H1 (cell line): ENCODE data around the gene CACNA2D1. TPM values are rescaled to one million over a fixed set of nuclear protein-coding genes. Genes with fewer than 3 reads are reported as not detected.

Experiments
- CTCF ChIA-PET: fragments of 300-600 bp; sonication (Branson Sonifier 250); formaldehyde crosslinking; loops from one replicate; lab custom pipeline; 2021; ENCODE audit not compliant: partially characterized antibody; lab: Charles Lee
- POLR2A ChIA-PET: fragments of 300-600 bp; sonication (Branson Sonifier 250); formaldehyde crosslinking; loops from one replicate; lab custom pipeline; 2021; ENCODE audit warnings: inconsistent platforms; ENCODE audit not compliant: partially characterized antibody; lab: Charles Lee
- DNase-seq, 2 experiments: peaks; one replicate each; pipeline versions ENCODE4 v3.0.0 to v3.0.0-alpha.2; 2010 to 2022; ENCODE audit warnings: low spot score in 2 of 2, low read depth in 1 of 2, mixed read lengths in 1 of 2
- FAIRE-seq: peaks from 2 replicates; lab custom pipeline; 2011; peaks lifted over from hg19 to GRCh38; lab: Jason Lieb, UNC
- H2AFZ ChIP-seq: 2 replicates; pipeline ENCODE4 v1.8.1; 2012; ENCODE audit warnings: low read length, inconsistent platforms
- H2AK5ac ChIP-seq: 2 replicates; pipeline ENCODE4 v1.6.1; 2013; ENCODE audit warnings: low read depth, low read length
- H2BK120ac ChIP-seq: replicated peaks from 2 replicates; pipeline ENCODE3; 2013; ENCODE audit warnings: low read depth, low read length, inconsistent platforms
- H2BK12ac ChIP-seq: 2 replicates; pipeline ENCODE4 v1.6.1; 2013; ENCODE audit warnings: low read depth, low read length
- H2BK15ac ChIP-seq: 2 replicates; pipeline ENCODE4 v1.6.1; 2013; ENCODE audit warnings: low read length
- H2BK20ac ChIP-seq: 2 replicates; pipeline ENCODE4 v1.6.1; 2013; ENCODE audit warnings: low read length
- H2BK5ac ChIP-seq: 2 replicates; pipeline ENCODE4 v1.6.1; 2013; ENCODE audit warnings: low read depth, low read length
- H3K14ac ChIP-seq: 2 replicates; pipeline ENCODE4 v1.6.1; 2013; ENCODE audit warnings: inconsistent platforms; ENCODE audit not compliant: insufficient read length
- H3K18ac ChIP-seq: 2 replicates; pipeline ENCODE4 v1.6.1; 2013; ENCODE audit warnings: low read length; ENCODE audit errors: extremely low read depth
- H3K23ac ChIP-seq: 2 replicates; pipeline ENCODE4 v1.6.1; 2013; ENCODE audit warnings: inconsistent platforms; ENCODE audit not compliant: insufficient read length
- H3K23me2 ChIP-seq: 2 replicates; pipeline ENCODE4 v1.6.1; 2013; ENCODE audit warnings: low read depth, low read length
- H3K27ac ChIP-seq: 2 replicates; pipeline ENCODE4 v1.6.1; 2011; ENCODE audit warnings: low read depth, low read length, inconsistent platforms
- H3K27me3 ChIP-seq, 4 experiments: replicated peaks in 1 of 4; 1 replicate in 1 of 4; 2 replicates in 3 of 4; pipeline versions ENCODE4 v1.6.1 to v1.8.1; 2011 to 2013; ENCODE audit warnings: low read length in 3 of 4, mild to moderate bottlenecking in 3 of 4, inconsistent platforms in 2 of 4, mixed read lengths in 2 of 4, moderate library complexity in 1 of 4; ENCODE audit not compliant: control insufficient read depth in 3 of 4, insufficient read depth in 3 of 4; ENCODE audit errors: extremely low read depth in 1 of 4
- H3K36me3 ChIP-seq, 4 experiments: 2 replicates each; pipeline versions ENCODE4 v1.6.1 to v1.8.1; 2011 to 2013; ENCODE audit warnings: mild to moderate bottlenecking in 4 of 4, low read length in 3 of 4, moderate library complexity in 2 of 4, control low read depth in 1 of 4, inconsistent platforms in 1 of 4; ENCODE audit not compliant: insufficient read depth in 4 of 4, control insufficient read depth in 2 of 4
- H3K4ac ChIP-seq: replicated peaks from 2 replicates; pipeline ENCODE3; 2013; ENCODE audit warnings: low read length, low read depth, mixed read lengths, inconsistent platforms; ENCODE audit not compliant: insufficient read length
- H3K4me1 ChIP-seq, 4 experiments: replicated peaks in 1 of 4; 1 replicate in 1 of 4; 2 replicates in 3 of 4; pipeline versions ENCODE4 v1.6.1 to v1.8.1; 2011 to 2013; ENCODE audit warnings: low read length in 3 of 4, inconsistent platforms in 2 of 4, mixed read lengths in 1 of 4; ENCODE audit not compliant: insufficient read depth in 4 of 4, control insufficient read depth in 3 of 4
- H3K4me2 ChIP-seq, 2 experiments: 2 replicates each; pipeline versions ENCODE4 v1.6.1 to v1.8.1; 2011 to 2013; ENCODE audit warnings: low read depth in 2 of 2, low read length in 2 of 2, control low read depth in 1 of 2, inconsistent platforms in 1 of 2, mild to moderate bottlenecking in 1 of 2; ENCODE audit not compliant: insufficient read depth in 1 of 2
- H3K4me3 ChIP-seq, 4 experiments: fragments of 200-600, 300-600 bp in 1 of 4; sonication (generic), shearing (Covaris generic), sonication (Bioruptor Twin) in 1 of 4; 2 replicates each; pipeline versions ENCODE4 v1.5.1 to v1.8.1; 2011 to 2016; ENCODE audit warnings: low read length in 4 of 4, low read depth in 3 of 4, control low read depth in 2 of 4, inconsistent platforms in 2 of 4, mild to moderate bottlenecking in 2 of 4, mixed read lengths in 1 of 4, moderate library complexity in 1 of 4; ENCODE audit not compliant: insufficient read depth in 2 of 4; ENCODE audit errors: extremely low read depth in 1 of 4
- H3K56ac ChIP-seq: replicated peaks from 2 replicates; pipeline ENCODE3; 2013; ENCODE audit warnings: low read depth, mild to moderate bottlenecking, mixed read lengths, low read length, inconsistent platforms; ENCODE audit not compliant: insufficient read length
- H3K79me1 ChIP-seq: 2 replicates; pipeline ENCODE4 v1.6.1; 2013; ENCODE audit warnings: low read depth, low read length, control low read depth
- H3K79me2 ChIP-seq, 2 experiments: 2 replicates each; pipeline versions ENCODE4 v1.6.1 to v1.8.1; 2012 to 2013; ENCODE audit warnings: low read length in 2 of 2, mild to moderate bottlenecking in 2 of 2, inconsistent platforms in 1 of 2; ENCODE audit not compliant: insufficient read depth in 2 of 2, control insufficient read depth in 1 of 2
- H3K9ac ChIP-seq, 4 experiments: replicated peaks in 1 of 4; 1 replicate in 1 of 4; 2 replicates in 3 of 4; pipeline versions ENCODE4 v1.6.1 to v1.8.1; 2011 to 2013; ENCODE audit warnings: low read depth in 3 of 4, low read length in 3 of 4, control low read depth in 2 of 4, mild to moderate bottlenecking in 2 of 4, moderate library complexity in 2 of 4, inconsistent platforms in 1 of 4; ENCODE audit errors: extremely low read depth in 1 of 4
- H3K9me3 ChIP-seq, 2 experiments: 2 replicates each; pipeline versions ENCODE4 v1.6.1 to v1.8.1; 2012 to 2013; ENCODE audit warnings: mild to moderate bottlenecking in 2 of 2, moderate library complexity in 2 of 2, control low read depth in 1 of 2, inconsistent platforms in 1 of 2, low read depth in 1 of 2, low read length in 1 of 2, mixed read lengths in 1 of 2; ENCODE audit not compliant: insufficient read depth in 2 of 2
- H4K20me1 ChIP-seq, 2 experiments: replicated peaks in 1 of 2; 2 replicates each; pipeline versions ENCODE3 to v1.8.1; 2011 to 2013; ENCODE audit warnings: inconsistent platforms in 2 of 2, low read length in 2 of 2, mild to moderate bottlenecking in 1 of 2; ENCODE audit not compliant: insufficient read depth in 2 of 2, control insufficient read depth in 1 of 2
- H4K5ac ChIP-seq: 2 replicates; pipeline ENCODE4 v1.6.1; 2013; ENCODE audit warnings: low read length, low read depth, mixed read lengths, inconsistent platforms; ENCODE audit not compliant: insufficient read length
- H4K8ac ChIP-seq: 2 replicates; pipeline ENCODE4 v1.8.0; 2013; ENCODE audit warnings: mild to moderate bottlenecking, moderate library complexity, low read length, inconsistent platforms; ENCODE audit not compliant: insufficient read depth; ENCODE audit errors: extremely low read depth
- H4K91ac ChIP-seq: replicated peaks from 2 replicates; pipeline ENCODE3; 2013; ENCODE audit warnings: low read length, mixed read lengths, inconsistent platforms; ENCODE audit not compliant: insufficient read length
- FOSL1 ChIP-seq: IDR thresholded peaks from 2 replicates; pipeline ENCODE4 v1.6.1; 2011; ENCODE audit warnings: mild to moderate bottlenecking, low read depth, low read length, moderate library complexity; ENCODE audit not compliant: insufficient read depth
- RAD21 ChIP-seq, 2 experiments: IDR thresholded peaks in 1 of 2; conservative IDR thresholded peaks in 1 of 2; 2 replicates each; pipeline ENCODE4 v1.6.1; 2011; ENCODE audit warnings: low read depth in 2 of 2, low read length in 2 of 2, improper control_type of control experiment in 1 of 2, inconsistent platforms in 1 of 2, mild to moderate bottlenecking in 1 of 2, moderate library complexity in 1 of 2
- WGBS, 2 experiments: shearing (Covaris generic) in 1 of 2; methylation state at CpG; one replicate each; pipeline versions ENCODE4 v1.1.6 to v1.1.7; 2013 to 2015; ENCODE audit warnings: low lambda C conversion rate in 2 of 2, mixed read lengths in 2 of 2, inconsistent platforms in 1 of 2, low coverage in 1 of 2, missing lambda C conversion rate in 1 of 2; ENCODE audit not compliant: insufficient replicate concordance in 2 of 2, insufficient coverage in 1 of 2, insufficient read length in 1 of 2; ENCODE audit errors: extremely low coverage in 1 of 2, missing lambda C conversion rate in 1 of 2; 5-methylcytosine and 5-hydroxymethylcytosine counted together
- polyA plus RNA-seq, 7 experiments: library from polyadenylated mRNA; depleted of rRNA in 3 of 7; stranded (reverse) in 5 of 7; unstranded in 2 of 7; fragments of >200 nt in 5 of 7; fragments of 200-250 nt in 2 of 7; gene quantifications; 1 replicate in 5 of 7; 2 replicates in 1 of 7; 4 replicates in 1 of 7; pipeline versions ENCODE4 v1.2.1 to v1.2.3, GENCODE V29; 2011 to 2013; ENCODE audit warnings: missing spikeins in 2 of 7, mixed read lengths in 2 of 7
- total RNA-seq: library from RNA; stranded (reverse); fragmentation: NEBNext Ultra II Directional; extraction: Animal tissue kit (Norgen Biotek cat#: 25700); gene quantifications from 2 replicates; pipeline ENCODE4 v1.2.1, GENCODE V29; 2021
- TF ChIP-seq, protein P1 (sequence below), 3 experiments: IDR thresholded peaks; 1 replicate in 2 of 3; 2 replicates in 1 of 3; pipeline versions ENCODE4 v1.5.1 to v1.6.1; 2011; ENCODE audit warnings: low read length in 3 of 3, mild to moderate bottlenecking in 3 of 3, inconsistent platforms in 2 of 3, low read depth in 1 of 3, moderate library complexity in 1 of 3; ENCODE audit not compliant: insufficient read depth in 1 of 3; ENCODE audit errors: control extremely low read depth in 1 of 3

CACNA2D1 gene
- total and polyA plus RNA-seq, 2 of the 8 experiments (the other 6 are each of a cell fraction or from before 2014, with no cell fraction given) = 4.3 to 27.3 TPM

DNA sequence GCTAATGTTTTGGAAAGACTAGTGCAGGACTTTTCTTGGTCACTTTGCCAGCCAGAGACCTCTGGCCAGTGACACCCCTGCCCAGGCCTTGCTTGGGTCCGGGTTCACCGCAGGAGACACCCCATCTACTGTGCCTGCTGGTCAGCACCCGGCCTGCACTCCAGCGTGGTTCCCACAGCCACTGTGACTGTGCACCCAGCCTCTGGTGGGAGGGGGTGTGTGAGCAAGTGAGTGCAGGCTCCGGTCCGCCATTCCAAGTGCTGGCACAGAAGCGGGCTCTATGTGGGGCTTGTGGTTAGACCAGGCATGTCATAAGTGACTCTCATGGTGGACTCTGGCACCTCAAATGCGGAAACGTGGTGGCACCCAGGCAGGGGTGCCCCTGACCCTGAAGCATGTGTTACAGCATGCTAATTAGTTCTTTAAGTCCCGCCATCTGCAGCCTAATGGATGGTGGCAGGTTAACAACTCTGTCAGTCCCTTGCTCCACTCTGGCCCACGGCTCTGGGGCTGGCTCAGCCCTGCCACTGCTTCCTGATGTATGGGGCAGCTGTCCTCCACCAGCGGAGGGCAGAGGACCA is 361.8 kb downstream of the CACNA2D1 start:
- H3K14ac ChIP-seq = no peak overlapping the region
- TF ChIP-seq RAD21 (IDR thresholded peaks at IDR 0.05 in 1 of 2, conservative IDR thresholded peaks at IDR 0.05 in 1 of 2; ENCODE audit: low read depth in 2 of 2, low read length in 2 of 2) = peak in 1 of 2 experiments; percentile 28; a peak in 2 of 4 replicates
- TF ChIP-seq, protein P1, sequence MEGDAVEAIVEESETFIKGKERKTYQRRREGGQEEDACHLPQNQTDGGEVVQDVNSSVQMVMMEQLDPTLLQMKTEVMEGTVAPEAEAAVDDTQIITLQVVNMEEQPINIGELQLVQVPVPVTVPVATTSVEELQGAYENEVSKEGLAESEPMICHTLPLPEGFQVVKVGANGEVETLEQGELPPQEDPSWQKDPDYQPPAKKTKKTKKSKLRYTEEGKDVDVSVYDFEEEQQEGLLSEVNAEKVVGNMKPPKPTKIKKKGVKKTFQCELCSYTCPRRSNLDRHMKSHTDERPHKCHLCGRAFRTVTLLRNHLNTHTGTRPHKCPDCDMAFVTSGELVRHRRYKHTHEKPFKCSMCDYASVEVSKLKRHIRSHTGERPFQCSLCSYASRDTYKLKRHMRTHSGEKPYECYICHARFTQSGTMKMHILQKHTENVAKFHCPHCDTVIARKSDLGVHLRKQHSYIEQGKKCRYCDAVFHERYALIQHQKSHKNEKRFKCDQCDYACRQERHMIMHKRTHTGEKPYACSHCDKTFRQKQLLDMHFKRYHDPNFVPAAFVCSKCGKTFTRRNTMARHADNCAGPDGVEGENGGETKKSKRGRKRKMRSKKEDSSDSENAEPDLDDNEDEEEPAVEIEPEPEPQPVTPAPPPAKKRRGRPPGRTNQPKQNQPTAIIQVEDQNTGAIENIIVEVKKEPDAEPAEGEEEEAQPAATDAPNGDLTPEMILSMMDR (IDR thresholded peaks at IDR 0.05; ENCODE audit: control extremely low read depth in 1 of 3, insufficient read depth in 1 of 3, low read depth in 1 of 3, low read length in 3 of 3) = peak in 2 of 3 experiments; percentile 29 to 33; a peak in 3 of 4 replicates
- no peak for TF ChIP-seq FOSL1
- H3K56ac ChIP-seq = no peak overlapping the region
- H2BK15ac ChIP-seq = no peak overlapping the region
- no peak overlapping the region for H3K4me2 ChIP-seq
- H3K23me2 ChIP-seq = no peaks in the 10 kb centered on the region
- POLR2A ChIA-PET = no interaction called here
- FAIRE-seq = no peak
- CTCF ChIA-PET = interaction anchor here (0.9 to 1.3 kb wide), 2 partner anchors 36 to 88 kb away, joined by 3 to 4 read pairs; no protein-coding TSS in a partner anchor
- H4K5ac ChIP-seq = no peak overlapping the region
- no peak overlapping the region for H4K8ac ChIP-seq
- no peak overlapping the region for H3K27ac ChIP-seq
- H4K20me1 ChIP-seq = no peaks in the 10 kb centered on the region
- peaks cover 0 to 5% (median 0%) of the 10 kb centered on the region in 4 experiments; a peak in 1 of 8 replicates for H3K36me3 ChIP-seq
- no peaks in the 10 kb centered on the region for H3K4me1 ChIP-seq
- H3K4me3 ChIP-seq = no peak overlapping the region
- H2AFZ ChIP-seq = no peak overlapping the region
- no peak overlapping the region for H3K23ac ChIP-seq
- H2BK12ac ChIP-seq = no peak overlapping the region
- H2AK5ac ChIP-seq = no peak overlapping the region
- no peaks in the 10 kb centered on the region for H3K79me2 ChIP-seq
- no peaks in the 10 kb centered on the region for H3K27me3 ChIP-seq
- H3K9me3 ChIP-seq = no peaks in the 10 kb centered on the region
- H4K91ac ChIP-seq = no peak overlapping the region
- no peak overlapping the region for H2BK120ac ChIP-seq
- H3K18ac ChIP-seq = no peak overlapping the region
- no peak overlapping the region for H3K9ac ChIP-seq
- H2BK5ac ChIP-seq = no peak overlapping the region
- WGBS, 2 experiments = 76% methylated on average over 12 of the region's 12 CpGs; no CpG with 5 or more reads in 1 of the 2 experiments
- H3K79me1 ChIP-seq = no peaks in the 10 kb centered on the region
- no peak for DNase-seq
- no peak overlapping the region for H2BK20ac ChIP-seq
- H3K4ac ChIP-seq = no peak overlapping the region
